Calu3 (cell line): ENCODE results near the gene TK2. TPM values are rescaled to one million over a fixed set of nuclear protein-coding genes. Genes with fewer than 3 reads are reported as not detected.

Source experiments
- BruUV-seq: library from RNA; stranded (reverse); fragments of 400-500 nt; replicated peaks from 2 replicates; lab custom pipeline; 2021; lab: Mats Ljungman, UMichigan
- CTCF ChIA-PET: fragments of 300-600 bp; sonication (Branson Sonifier 250); formaldehyde crosslinking; loops from one replicate; lab custom pipeline; 2022; ENCODE audit warnings: antibody characterized with exemption; lab: Charles Lee
- DNase-seq: peaks from one replicate; pipeline ENCODE4 v3.0.0; 2022
- H3K27ac Mint-ChIP-seq: one replicate; pipeline ENCODE4 v1.8.0; 2022; ENCODE audit warnings: mixed read lengths; ENCODE audit not compliant: unreplicated experiment
- H3K27me3 Mint-ChIP-seq: one replicate; pipeline ENCODE4 v1.8.0; 2022; ENCODE audit warnings: mixed read lengths; ENCODE audit not compliant: unreplicated experiment
- H3K36me3 Mint-ChIP-seq: one replicate; pipeline ENCODE4 v1.8.0; 2022; ENCODE audit warnings: mild to moderate bottlenecking, moderate library complexity, mixed read lengths; ENCODE audit not compliant: insufficient read depth, unreplicated experiment
- H3K4me1 Mint-ChIP-seq: one replicate; pipeline ENCODE4 v1.8.0; 2022; ENCODE audit warnings: mild to moderate bottlenecking, low read depth, mixed read lengths; ENCODE audit not compliant: unreplicated experiment
- H3K4me3 Mint-ChIP-seq: one replicate; pipeline ENCODE4 v1.8.0; 2022; ENCODE audit warnings: mild to moderate bottlenecking, low read depth, moderate library complexity, mixed read lengths; ENCODE audit not compliant: unreplicated experiment
- H3K9me3 Mint-ChIP-seq: one replicate; pipeline ENCODE4 v1.8.0; 2022; ENCODE audit warnings: low read depth, mixed read lengths; ENCODE audit not compliant: unreplicated experiment
- intact Hi-C: fragments of 100-400 bp; cut with micrococcal nuclease; formaldehyde crosslinking; loops from one replicate; pipeline ENCODE4 v1.10.0; 2022; ENCODE audit not compliant: unreplicated experiment
- total RNA-seq: library from RNA; stranded (reverse); gene quantifications from 2 replicates; pipeline ENCODE4 v1.2.3, GENCODE V29; 2022
- TF ChIP-seq, protein P1 (sequence below): fragments of 200-600 bp; IDR thresholded peaks from one replicate; pipeline ENCODE4 v1.8.0; 2022; ENCODE audit warnings: antibody characterized with exemption; ENCODE audit not compliant: unreplicated experiment

TK2 gene
- total RNA-seq, 1 experiment from 2014 or later, result 53.2 TPM

DNA sequence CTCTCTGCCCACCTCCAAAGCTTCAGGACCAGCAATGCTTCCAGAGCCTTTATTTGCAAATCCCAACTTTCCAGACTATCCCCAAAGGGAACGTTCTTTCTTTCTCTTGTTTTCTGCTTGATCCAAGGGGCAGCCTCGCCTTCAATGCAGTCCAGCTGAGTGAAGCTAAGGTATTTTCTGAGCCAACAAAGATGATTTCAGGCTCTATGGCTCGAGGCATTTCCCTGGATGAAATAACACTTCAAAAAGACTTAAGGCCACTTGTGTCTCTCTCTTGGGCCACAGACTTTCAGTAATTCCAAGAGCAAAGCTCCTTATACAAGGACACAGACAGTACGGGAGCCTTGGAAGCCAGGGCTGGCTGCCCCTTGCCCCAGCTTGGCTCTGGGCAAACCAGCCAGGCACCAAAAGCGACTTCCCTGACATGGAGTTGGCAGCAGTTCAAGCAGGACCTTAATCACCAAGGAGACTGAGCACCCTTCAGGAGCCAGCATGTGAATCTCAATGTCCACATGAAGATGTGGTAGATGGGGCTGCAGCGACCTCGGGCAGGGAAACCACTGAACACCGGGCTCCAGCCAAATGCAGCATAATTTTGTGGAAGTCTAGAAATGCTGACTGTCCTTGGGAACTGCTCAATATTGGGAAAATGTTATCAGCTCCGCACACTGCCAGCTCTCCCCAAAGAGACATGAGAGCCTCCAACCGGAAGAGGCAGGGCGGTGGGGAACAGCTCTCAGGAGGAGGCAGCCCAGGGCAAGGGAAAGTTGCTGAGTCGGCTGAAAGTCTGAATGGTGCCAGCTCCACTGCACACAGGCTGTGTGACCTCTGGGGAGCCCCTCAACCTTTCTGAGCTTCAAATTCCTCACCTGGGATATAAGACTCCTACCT, 39.0 kb downstream of the TK2 start:
- CTCF ChIA-PET, result interaction anchor here (1.5 to 2.5 kb wide), 3 partner anchors 11 to 104 kb away, joined by 8 to 14 read pairs (median 9); no protein-coding TSS in a partner anchor

DNA sequence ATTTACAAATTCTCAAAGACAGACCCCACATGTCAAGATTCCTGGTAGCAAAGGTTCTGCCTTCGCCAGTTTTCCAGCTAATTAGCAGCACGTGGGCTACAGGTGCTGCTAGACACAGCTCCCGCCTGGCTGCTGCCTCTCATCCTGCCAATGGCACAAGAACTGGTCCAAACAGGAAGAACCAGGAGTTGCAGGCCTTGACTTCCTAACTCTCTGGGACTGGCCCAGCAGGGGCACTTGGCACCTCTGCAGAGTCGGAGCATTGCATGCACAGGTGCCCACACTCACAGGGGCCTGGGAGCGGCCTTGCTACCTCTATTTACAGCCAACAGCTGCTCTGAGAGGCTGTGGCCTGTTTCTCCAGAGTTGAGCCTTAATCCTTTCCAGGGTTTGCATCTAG, 39.6 kb downstream of the TK2 start:
- peaks cover 6% of the 10 kb centered on the region for H3K9me3 Mint-ChIP-seq
- peaks cover 92% of the 10 kb centered on the region for H3K4me1 Mint-ChIP-seq
- BruUV-seq, result no TSS peak
- CTCF ChIA-PET, result interaction anchor here (1.6 to 3.0 kb wide), 3 partner anchors 12 to 102 kb away, joined by 9 to 21 read pairs (median 14); no protein-coding TSS in a partner anchor
- no peaks in the 10 kb centered on the region for H3K27me3 Mint-ChIP-seq
- intact Hi-C loops, result loop anchor here (2.0 kb wide), 1 partner anchor 101 kb away; no protein-coding TSS in a partner anchor
- TF ChIP-seq, protein P1, sequence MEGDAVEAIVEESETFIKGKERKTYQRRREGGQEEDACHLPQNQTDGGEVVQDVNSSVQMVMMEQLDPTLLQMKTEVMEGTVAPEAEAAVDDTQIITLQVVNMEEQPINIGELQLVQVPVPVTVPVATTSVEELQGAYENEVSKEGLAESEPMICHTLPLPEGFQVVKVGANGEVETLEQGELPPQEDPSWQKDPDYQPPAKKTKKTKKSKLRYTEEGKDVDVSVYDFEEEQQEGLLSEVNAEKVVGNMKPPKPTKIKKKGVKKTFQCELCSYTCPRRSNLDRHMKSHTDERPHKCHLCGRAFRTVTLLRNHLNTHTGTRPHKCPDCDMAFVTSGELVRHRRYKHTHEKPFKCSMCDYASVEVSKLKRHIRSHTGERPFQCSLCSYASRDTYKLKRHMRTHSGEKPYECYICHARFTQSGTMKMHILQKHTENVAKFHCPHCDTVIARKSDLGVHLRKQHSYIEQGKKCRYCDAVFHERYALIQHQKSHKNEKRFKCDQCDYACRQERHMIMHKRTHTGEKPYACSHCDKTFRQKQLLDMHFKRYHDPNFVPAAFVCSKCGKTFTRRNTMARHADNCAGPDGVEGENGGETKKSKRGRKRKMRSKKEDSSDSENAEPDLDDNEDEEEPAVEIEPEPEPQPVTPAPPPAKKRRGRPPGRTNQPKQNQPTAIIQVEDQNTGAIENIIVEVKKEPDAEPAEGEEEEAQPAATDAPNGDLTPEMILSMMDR, result no peak
- peak overlapping the region; percentile 99 for H3K27ac Mint-ChIP-seq
- DNase-seq, result no peak
- H3K36me3 Mint-ChIP-seq, result peaks cover 90% of the 10 kb centered on the region
- H3K4me3 Mint-ChIP-seq, result peak overlapping the region; percentile 43

More for the DNA sequence above, 39.0 kb downstream of the TK2 start:
- Mint-ChIP-seq H3K9me3 (peaks cover 6% of the 10 kb centered on the region), H3K36me3 (peaks cover 87% of the 10 kb centered on the region), H3K27ac (peak overlapping the region; percentile 99), H3K4me3 (peak overlapping the region; percentile 43), H3K4me1 (peaks cover 93% of the 10 kb centered on the region), H3K27me3 (no peaks in the 10 kb centered on the region)
- intact Hi-C loops, result loop anchor here (2.0 kb wide), 1 partner anchor 102 kb away; no protein-coding TSS in a partner anchor
- TSS peak; percentile 44 for BruUV-seq
- TF ChIP-seq, protein P1, result no peak
- DNase-seq, result peak; percentile 67

DNA sequence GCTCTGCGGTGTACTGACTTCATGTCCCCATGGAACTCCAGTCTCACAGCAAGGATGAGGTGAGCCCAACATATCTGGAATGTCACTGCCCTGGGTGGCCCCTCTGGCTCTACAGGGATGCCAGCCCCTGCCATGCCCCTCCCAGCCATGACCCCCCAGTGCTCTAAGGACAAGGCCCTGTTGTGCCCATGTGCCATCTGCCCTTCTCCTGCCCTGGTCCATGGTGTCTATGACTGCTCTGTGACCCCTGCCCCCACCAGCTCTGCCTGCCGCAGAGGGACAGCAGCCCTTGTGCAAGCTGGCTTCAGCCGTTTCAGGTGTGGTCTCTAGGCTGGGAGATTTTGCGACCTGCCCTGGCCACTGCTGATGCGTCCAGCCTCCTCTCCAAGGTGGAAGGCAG, 40.3 kb downstream of the TK2 start:
- Mint-ChIP-seq H3K27ac (peak overlapping the region; percentile 99), H3K9me3 (peaks cover 6% of the 10 kb centered on the region), H3K36me3 (peaks cover 84% of the 10 kb centered on the region), H3K4me3 (no peak overlapping the region), H3K4me1 (peaks cover 90% of the 10 kb centered on the region), H3K27me3 (no peaks in the 10 kb centered on the region)
- TF ChIP-seq, protein P1, result no peak
- intact Hi-C loops, result no loop called here
- BruUV-seq, result no TSS peak
- no peak for DNase-seq
- CTCF ChIA-PET, result interaction anchor here (3.0 kb wide), 1 partner anchor 13 kb away, joined by 21 read pairs; no protein-coding TSS in a partner anchor

DNA sequence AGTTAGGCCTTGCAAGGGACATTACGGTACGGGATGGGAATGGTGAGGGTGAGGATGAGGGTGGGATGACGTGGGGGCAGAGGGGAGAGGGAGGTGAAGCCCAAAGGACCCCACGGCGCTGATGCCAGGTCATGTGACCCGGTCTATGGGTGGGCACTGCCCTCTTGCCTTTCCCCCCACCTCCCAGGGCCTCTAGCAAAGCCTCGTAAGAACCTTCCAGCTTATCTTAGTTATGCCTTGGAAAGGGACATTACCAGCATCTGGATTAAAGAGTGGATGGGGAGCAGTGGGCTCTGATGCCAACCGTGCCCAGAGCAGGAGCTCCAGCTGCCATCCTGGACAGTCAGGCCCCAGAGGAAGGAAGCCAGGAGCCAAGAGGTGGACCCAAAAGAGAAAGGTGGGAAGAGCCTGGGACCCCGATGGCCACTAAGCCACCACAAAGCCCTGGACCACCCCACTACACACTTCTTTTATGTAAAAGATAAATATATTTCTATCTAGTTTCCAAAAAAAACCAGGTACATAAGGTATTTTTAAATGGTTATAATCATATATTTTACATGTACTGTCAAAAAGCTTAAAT, 40.9 kb downstream of the TK2 start:
- peak overlapping the region; percentile 55 for H3K4me3 Mint-ChIP-seq
- peaks cover 6% of the 10 kb centered on the region for H3K9me3 Mint-ChIP-seq
- TF ChIP-seq, protein P1, result no peak
- CTCF ChIA-PET, result interaction anchor here (0.7 to 3.0 kb wide), 9 partner anchors 8 to 102 kb away, joined by 3 to 21 read pairs (median 4); partner anchors contain the start of gene CMTM3
- H3K36me3 Mint-ChIP-seq, result peaks cover 80% of the 10 kb centered on the region
- BruUV-seq, result no TSS peak
- no peaks in the 10 kb centered on the region for H3K27me3 Mint-ChIP-seq
- peak overlapping the region; percentile 99 for H3K27ac Mint-ChIP-seq
- intact Hi-C loops, result no loop called here
- peaks cover 88% of the 10 kb centered on the region for H3K4me1 Mint-ChIP-seq
- no peak for DNase-seq
